ENCODE results near the gene TOR1AIP2. TPM values are rescaled to one million over a fixed set of nuclear protein-coding genes. Genes with fewer than 3 reads are reported as not detected.

The TOR1AIP2 gene
- total RNA-seq, 4 donors from 2014 or later: 70.1 to 115 (median 86.9) TPM

- TF ChIP-seq POLR2A (IDR thresholded peaks at IDR 0.05) (no peak), CTCF (IDR thresholded peaks at IDR 0.05) (no peak)
- no peaks in the 10 kb centered on the region for H3K9me3 ChIP-seq
- no peak overlapping the region for H3K27ac ChIP-seq
- no peak overlapping the region for H3K4me3 ChIP-seq (replicated peaks in 1 of 3)
- peaks cover 0 to 3% of the 10 kb centered on the region in 2 donors for H3K4me1 ChIP-seq
- no peak for DNase-seq
- no peaks in the 10 kb centered on the region for H3K27me3 ChIP-seq
- WGBS, 2 donors: 80 to 88% methylated on average over 1 of the region's 1 CpG
- no peaks in the 10 kb centered on the region for H3K36me3 ChIP-seq
- intact Hi-C loops (cut with DNase I): loop anchor here (2.0 kb wide), 1 partner anchor 102 kb away; no protein-coding TSS in a partner anchor
Observed at GRCh38 chr1:179808503-179808902, 69.1 kb downstream of the TOR1AIP2 start.

DNA sequence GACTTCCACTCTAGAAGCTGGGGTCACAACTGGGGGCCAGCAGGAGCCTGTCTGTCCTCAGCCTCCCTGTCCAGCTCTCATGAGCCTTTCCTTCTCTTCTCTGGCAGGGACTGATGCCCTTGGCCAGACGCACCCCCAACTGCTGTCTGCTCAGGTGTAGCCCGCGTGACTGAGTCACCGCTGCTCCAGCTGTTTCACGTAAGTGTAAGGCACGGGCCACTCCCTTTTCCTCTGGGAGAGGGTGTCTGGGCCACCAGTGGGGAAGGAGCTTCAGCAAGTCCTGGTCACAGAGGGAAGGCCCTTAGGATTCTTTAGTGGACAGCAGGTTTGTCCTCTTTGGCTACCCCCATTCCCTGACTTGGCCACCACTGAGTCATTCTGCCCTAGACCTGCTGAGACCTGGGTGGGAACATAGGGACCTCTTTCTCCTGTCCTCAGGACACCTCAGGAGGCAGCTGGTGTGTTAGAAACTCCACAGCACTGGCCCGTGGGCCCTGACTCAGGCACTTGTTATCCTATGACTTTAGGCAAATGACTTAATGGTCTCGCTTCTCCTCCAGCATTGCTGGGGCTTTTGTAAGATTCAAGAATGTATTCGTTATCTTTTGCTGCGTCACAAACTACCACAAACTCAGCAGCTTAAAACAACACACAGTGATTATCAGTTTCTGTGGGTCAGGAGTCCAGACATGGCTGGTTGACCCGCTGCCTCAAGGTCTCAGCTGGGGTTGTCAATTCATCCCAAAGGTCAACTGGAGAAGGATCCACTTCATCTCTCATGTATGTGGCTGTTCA lies 69.7 kb downstream of the TOR1AIP2 start:
- TF ChIP-seq CTCF (IDR thresholded peaks at IDR 0.05) (no peak), POLR2A (IDR thresholded peaks at IDR 0.05) (no peak)
- no peaks in the 10 kb centered on the region for H3K9me3 ChIP-seq
- intact Hi-C loops (cut with DNase I): loop anchor here (2.0 kb wide), 1 partner anchor 101 kb away; no protein-coding TSS in a partner anchor

GRCh38 chr1:179807291-179807690 lies 70.3 kb downstream of the TOR1AIP2 start:
- TF ChIP-seq POLR2A (IDR thresholded peaks at IDR 0.05) (no peak), CTCF (IDR thresholded peaks at IDR 0.05) (no peak)
- H3K4me1 ChIP-seq: peaks cover 0 to 3% of the 10 kb centered on the region in 2 donors
- H3K27me3 ChIP-seq: no peaks in the 10 kb centered on the region
- no peak overlapping the region for H3K27ac ChIP-seq
- H3K9me3 ChIP-seq: no peaks in the 10 kb centered on the region
- 57 to 60% methylated on average over 4 to 9 of the region's 9 CpGs for WGBS, 2 donors
- no peaks in the 10 kb centered on the region for H3K36me3 ChIP-seq
- peak in 1 of 2 donors; percentile 35 for DNase-seq
- intact Hi-C loops (cut with DNase I): no loop called here
- H3K4me3 ChIP-seq (replicated peaks in 1 of 3): no peak overlapping the region

More for the DNA sequence above, 69.7 kb downstream of the TOR1AIP2 start:
- Histone ChIP-seq H3K4me3 (replicated peaks in 1 of 3) (no peak overlapping the region), H3K36me3 (no peaks in the 10 kb centered on the region), H3K4me1 (peaks cover 0 to 3% of the 10 kb centered on the region in 2 donors), H3K27me3 (no peaks in the 10 kb centered on the region), H3K27ac (no peak overlapping the region)
- DNase-seq: no peak
- 87 to 91% methylated on average over 8 of the region's 11 CpGs for WGBS, 2 donors

DNA sequence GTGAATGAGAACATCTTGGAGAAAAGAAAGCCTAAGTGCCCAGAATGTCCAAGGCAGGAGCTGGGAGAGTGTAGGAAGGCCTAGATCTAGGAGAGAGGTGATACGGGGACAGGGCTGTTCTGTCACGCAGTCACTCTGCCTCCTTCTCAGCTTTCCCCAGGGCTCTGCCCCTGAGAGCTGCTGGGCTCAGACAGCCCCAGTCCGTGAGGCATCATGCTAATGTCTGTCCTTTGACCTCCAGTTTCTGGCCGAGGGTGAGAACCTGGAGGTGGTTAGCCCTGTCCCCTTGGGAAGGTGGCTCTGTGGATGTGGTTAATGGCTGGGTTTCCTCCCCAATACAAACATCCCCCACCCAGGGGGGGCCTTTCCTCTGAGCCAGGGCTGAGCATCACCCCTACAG lies 71.3 kb downstream of the TOR1AIP2 start:
- H3K9me3 ChIP-seq: no peaks in the 10 kb centered on the region
- WGBS, 2 donors: 77 to 83% methylated on average over 4 of the region's 4 CpGs

More for the DNA sequence above, 71.3 kb downstream of the TOR1AIP2 start:
- Histone ChIP-seq H3K27me3 (no peaks in the 10 kb centered on the region), H3K4me3 (replicated peaks in 1 of 3) (no peak overlapping the region), H3K4me1 (peaks cover 0 to 3% of the 10 kb centered on the region in 2 donors), H3K36me3 (no peaks in the 10 kb centered on the region), H3K27ac (no peak overlapping the region)
- intact Hi-C loops (cut with DNase I): no loop called here
- DNase-seq: no peak
- TF ChIP-seq CTCF (IDR thresholded peaks at IDR 0.05) (no peak), POLR2A (IDR thresholded peaks at IDR 0.05) (no peak)

Measured in thyroid gland (tissue), 4 donors.